Measurements from ENCODE around the gene SLC2A5.
"Not testable (repeated sequence)": the region's sequence is repeated elsewhere in the genome, so short reads cannot be mapped to it uniquely, and the experiment has no call there.

Gene SLC2A5

GRCh38 chr1:9033363-9033762 lies 36.1 kb downstream of the SLC2A5 start:
- no peak overlapping the region for H3K27ac ChIP-seq
- ChIA-PET CTCF (no interaction called here), POLR2A (ENCODE audit: low non-redundant PET) (interaction anchor here (0.6 kb wide), 1 partner anchor 89 kb away, joined by 5 read pairs; no protein-coding TSS in a partner anchor)
- no peak for DNase-seq (ENCODE audit: low spot score)
- no peak for TF ChIP-seq CTCF (conservative IDR thresholded peaks at IDR 0.05; ENCODE audit: low read depth)

- no peak overlapping the region for H3K27ac ChIP-seq
- ChIA-PET POLR2A (ENCODE audit: low non-redundant PET) (no interaction called here), CTCF (interaction anchor here (0.5 kb wide), 1 partner anchor 170 kb away, joined by 6 read pairs; no protein-coding TSS in a partner anchor)
- no peak for DNase-seq (ENCODE audit: low spot score)
- TF ChIP-seq CTCF (conservative IDR thresholded peaks at IDR 0.05; ENCODE audit: low read depth) = no peak
These were observed 37.8 kb downstream of the SLC2A5 start for GRCh38 chr1:9031484-9032259.

GRCh38 chr1:9031077-9031476 lies 38.4 kb downstream of the SLC2A5 start:
- POLR2A ChIA-PET (ENCODE audit: low non-redundant PET); H3K27ac ChIP-seq; DNase-seq (ENCODE audit: low spot score); CTCF ChIA-PET: not testable (repeated sequence)

- ChIA-PET CTCF (no interaction called here), POLR2A (ENCODE audit: low non-redundant PET) (no interaction called here)
- TF ChIP-seq CTCF (conservative IDR thresholded peaks at IDR 0.05; ENCODE audit: low read depth) = no peak
- no peak for DNase-seq (ENCODE audit: low spot score)
- no peak overlapping the region for H3K27ac ChIP-seq
These were observed 40.3 kb downstream of the SLC2A5 start for GRCh38 chr1:9028921-9029705.

- DNase-seq (ENCODE audit: low spot score) = no peak
- POLR2A ChIA-PET (ENCODE audit: low non-redundant PET) = no interaction called here
- no peak for TF ChIP-seq CTCF (conservative IDR thresholded peaks at IDR 0.05; ENCODE audit: low read depth)
- CTCF ChIA-PET = no interaction called here
- no peak overlapping the region for H3K27ac ChIP-seq
These were observed 42.1 kb downstream of the SLC2A5 start for GRCh38 chr1:9027307-9027706.

GRCh38 chr1:9025449-9025848 lies 44.0 kb downstream of the SLC2A5 start:
- no peak overlapping the region for H3K27ac ChIP-seq
- ChIA-PET POLR2A (ENCODE audit: low non-redundant PET) (no interaction called here), CTCF (interaction anchor here (0.5 to 0.6 kb wide), 2 partner anchors 67 to 865 kb away, joined by 3 read pairs; no protein-coding TSS in a partner anchor)
- no peak for DNase-seq (ENCODE audit: low spot score)
- no peak for TF ChIP-seq CTCF (conservative IDR thresholded peaks at IDR 0.05; ENCODE audit: low read depth)

- POLR2A ChIA-PET (ENCODE audit: low non-redundant PET) = no interaction called here
- DNase-seq (ENCODE audit: low spot score) = no peak
- no peak for TF ChIP-seq CTCF (conservative IDR thresholded peaks at IDR 0.05; ENCODE audit: low read depth)
- CTCF ChIA-PET = no interaction called here
- H3K27ac ChIP-seq = no peak overlapping the region
These were observed 44.6 kb downstream of the SLC2A5 start for GRCh38 chr1:9024837-9025236.
